NOMO-1 treated with dmso at 0.1 percent for 144 hours (cell line): ENCODE results near the gene SUMO3.

Experiments
- DNase-seq: peaks from one replicate; lab custom pipeline; 2025; ENCODE audit not compliant: unreplicated experiment; lab: John Stamatoyannopoulos, UW

The SUMO3 gene

DNA sequence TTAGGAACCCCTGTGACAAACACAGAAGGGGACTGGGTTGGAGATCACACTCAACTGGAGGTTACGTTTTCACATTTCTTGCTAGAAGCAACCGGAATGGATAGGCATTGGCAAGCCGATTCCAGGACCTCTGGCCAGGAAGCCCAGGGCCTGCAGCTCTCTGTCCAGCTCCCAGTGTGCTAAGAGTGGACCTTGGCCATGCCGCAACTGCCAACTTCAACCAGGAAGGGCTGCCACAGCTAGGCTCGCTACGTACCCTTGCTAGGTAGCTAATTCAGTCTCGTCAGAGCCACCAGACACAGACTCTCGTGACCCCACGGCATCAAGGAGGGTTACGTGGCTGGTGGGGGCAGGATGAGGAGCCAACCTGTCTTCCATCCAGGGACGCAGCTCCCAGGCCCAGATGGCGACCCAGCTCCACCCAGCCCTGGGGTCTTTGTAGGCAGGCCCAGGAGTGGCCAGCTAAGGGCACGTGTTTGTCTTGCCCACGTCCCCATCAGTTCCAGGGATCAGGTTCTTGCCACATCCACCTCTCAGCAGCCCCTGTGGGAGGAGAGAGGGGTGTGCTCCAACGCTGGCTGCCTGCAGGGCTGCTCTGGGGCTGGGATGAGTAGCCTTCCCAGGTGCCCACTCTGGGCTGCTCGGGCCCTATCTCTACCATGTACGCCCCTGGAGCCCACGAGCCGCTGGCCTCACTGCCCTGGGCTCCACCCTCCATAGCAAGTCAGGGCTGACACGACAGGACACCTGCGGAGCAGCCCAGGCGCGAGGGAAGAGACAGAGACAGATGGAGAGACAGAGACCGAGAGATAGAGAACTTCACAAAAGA lies 55.4 kb downstream of the SUMO3 start:
- no peak for DNase-seq

- DNase-seq: no peak
Measured at GRCh38 chr21:44761747-44762208, 56.1 kb downstream of the SUMO3 start.

GRCh38 chr21:44761011-44761729 lies 56.7 kb downstream of the SUMO3 start:
- no peak for DNase-seq

GRCh38 chr21:44760376-44760775 lies 57.5 kb downstream of the SUMO3 start:
- DNase-seq: no peak

GRCh38 chr21:44759628-44760285 lies 58.1 kb downstream of the SUMO3 start:
- DNase-seq: no peak

- no peak for DNase-seq
Measured at GRCh38 chr21:44758781-44759627, 58.9 kb downstream of the SUMO3 start.

GRCh38 chr21:44758141-44758561 lies 59.7 kb downstream of the SUMO3 start:
- no peak for DNase-seq

- no peak for DNase-seq
Measured at GRCh38 chr21:44757731-44758130, 60.1 kb downstream of the SUMO3 start.

- DNase-seq: no peak
Measured at GRCh38 chr21:44756423-44757185, 61.3 kb downstream of the SUMO3 start.
